DND-41 (cell line): ENCODE results near the gene IFIT1.
A peak's percentile ranks its signal among the peaks of the same experiment; 100 is the strongest.
"Not testable (repeated sequence)": the region's sequence is repeated elsewhere in the genome, so short reads cannot be mapped to it uniquely, and the experiment has no call there.

Source experiments
- ATAC-seq: fragments of 200-7000 bp; cut with Tn5 transposase; 3 replicates; pipeline ENCODE4 v1.9.1; 2021; ENCODE audit warnings: low read depth; ENCODE audit not compliant: insufficient read depth
- DNase-seq: peaks from one replicate; pipeline ENCODE4 v3.0.0-alpha.2; 2020
- H2AFZ ChIP-seq: 2 replicates; pipeline ENCODE4 v1.6.0; 2012; ENCODE audit warnings: low read depth, low read length
- H3K27ac ChIP-seq: 2 replicates; pipeline ENCODE4 v1.5.1; 2012; ENCODE audit warnings: low read length, inconsistent platforms
- H3K27me3 ChIP-seq: fragments of 200-600 bp; sonication (generic); 2 replicates; pipeline ENCODE4 v1.6.0; 2012; ENCODE audit warnings: low read length, mild to moderate bottlenecking, inconsistent platforms; ENCODE audit not compliant: insufficient read depth, poor library complexity
- H3K36me3 ChIP-seq: 2 replicates; pipeline ENCODE4 v1.5.1; 2012; ENCODE audit warnings: low read length, inconsistent platforms; ENCODE audit not compliant: insufficient read depth
- H3K4me1 ChIP-seq: 2 replicates; pipeline ENCODE4 v1.5.1; 2012; ENCODE audit warnings: mild to moderate bottlenecking, low read length; ENCODE audit not compliant: insufficient read depth
- H3K4me2 ChIP-seq: 2 replicates; pipeline ENCODE4 v1.6.0; 2012; ENCODE audit warnings: mild to moderate bottlenecking, moderate library complexity, low read length, inconsistent platforms; ENCODE audit not compliant: insufficient read depth
- H3K4me3 ChIP-seq, 2 experiments: fragments of 200-600 bp in 1 of 2; shearing (Covaris generic) in 1 of 2; 2 replicates each; pipeline ENCODE4 v1.5.1; 2012 to 2016; ENCODE audit warnings: inconsistent platforms in 2 of 2, low read length in 2 of 2, mild to moderate bottlenecking in 2 of 2, low read depth in 1 of 2, moderate library complexity in 1 of 2
- H3K79me2 ChIP-seq: 2 replicates; pipeline ENCODE4 v1.6.0; 2012; ENCODE audit warnings: low read length, inconsistent platforms; ENCODE audit not compliant: insufficient read depth
- H3K9ac ChIP-seq: 2 replicates; pipeline ENCODE4 v1.6.0; 2012; ENCODE audit warnings: low read depth, mild to moderate bottlenecking, inconsistent platforms, low read length, moderate library complexity
- H3K9me3 ChIP-seq: 2 replicates; pipeline ENCODE4 v1.5.1; 2012; ENCODE audit warnings: low read length, moderate library complexity, mild to moderate bottlenecking, inconsistent platforms; ENCODE audit not compliant: insufficient read depth, severe bottlenecking
- H4K20me1 ChIP-seq: 2 replicates; pipeline ENCODE4 v1.6.0; 2012; ENCODE audit warnings: low read length; ENCODE audit not compliant: insufficient read depth
- EZH2 ChIP-seq: IDR thresholded peaks from 3 replicates; pipeline ENCODE4 v1.6.1; 2012; ENCODE audit warnings: borderline replicate concordance, low read depth, mild to moderate bottlenecking, moderate library complexity, low read length, inconsistent platforms; ENCODE audit not compliant: severe bottlenecking
- TF ChIP-seq, protein P1 (sequence below): IDR thresholded peaks from 2 replicates; pipeline ENCODE4 v1.5.1; 2012; ENCODE audit warnings: borderline replicate concordance, low read length, moderate library complexity, mild to moderate bottlenecking; ENCODE audit not compliant: poor library complexity, severe bottlenecking; ENCODE audit errors: extremely low read depth

Gene IFIT1

DNA sequence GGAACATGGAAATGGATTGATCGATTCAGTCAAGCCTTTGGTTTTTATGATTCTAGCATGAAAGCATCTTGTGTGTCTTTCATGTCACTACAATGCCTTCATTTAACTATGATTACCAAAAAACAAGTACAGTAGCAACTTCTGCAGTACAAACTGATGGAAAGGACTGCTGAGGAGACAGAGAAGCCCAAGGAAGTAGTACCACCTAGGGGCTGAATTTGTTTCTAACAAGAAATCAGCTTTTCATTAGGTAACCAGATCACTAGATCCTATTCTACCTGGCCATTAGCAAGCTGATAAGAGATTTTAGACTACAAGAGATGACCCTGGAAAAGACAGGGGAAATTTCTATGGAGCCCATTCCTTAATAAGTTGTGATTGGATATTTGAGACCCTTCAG, 3.2 kb upstream of the IFIT1 start:
- TF ChIP-seq, protein P1, sequence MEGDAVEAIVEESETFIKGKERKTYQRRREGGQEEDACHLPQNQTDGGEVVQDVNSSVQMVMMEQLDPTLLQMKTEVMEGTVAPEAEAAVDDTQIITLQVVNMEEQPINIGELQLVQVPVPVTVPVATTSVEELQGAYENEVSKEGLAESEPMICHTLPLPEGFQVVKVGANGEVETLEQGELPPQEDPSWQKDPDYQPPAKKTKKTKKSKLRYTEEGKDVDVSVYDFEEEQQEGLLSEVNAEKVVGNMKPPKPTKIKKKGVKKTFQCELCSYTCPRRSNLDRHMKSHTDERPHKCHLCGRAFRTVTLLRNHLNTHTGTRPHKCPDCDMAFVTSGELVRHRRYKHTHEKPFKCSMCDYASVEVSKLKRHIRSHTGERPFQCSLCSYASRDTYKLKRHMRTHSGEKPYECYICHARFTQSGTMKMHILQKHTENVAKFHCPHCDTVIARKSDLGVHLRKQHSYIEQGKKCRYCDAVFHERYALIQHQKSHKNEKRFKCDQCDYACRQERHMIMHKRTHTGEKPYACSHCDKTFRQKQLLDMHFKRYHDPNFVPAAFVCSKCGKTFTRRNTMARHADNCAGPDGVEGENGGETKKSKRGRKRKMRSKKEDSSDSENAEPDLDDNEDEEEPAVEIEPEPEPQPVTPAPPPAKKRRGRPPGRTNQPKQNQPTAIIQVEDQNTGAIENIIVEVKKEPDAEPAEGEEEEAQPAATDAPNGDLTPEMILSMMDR: peak; percentile 47
- no peak for TF ChIP-seq EZH2
- ATAC-seq (no peak), DNase-seq (no peak)
- H3K4me1 ChIP-seq: peaks cover 19% of the 10 kb centered on the region
- no peak overlapping the region for H3K9ac ChIP-seq
- H3K79me2 ChIP-seq: no peaks in the 10 kb centered on the region
- H2AFZ ChIP-seq: no peak overlapping the region
- no peaks in the 10 kb centered on the region for H3K27me3 ChIP-seq
- H3K36me3 ChIP-seq: no peaks in the 10 kb centered on the region
- H3K9me3 ChIP-seq: no peaks in the 10 kb centered on the region
- no peak overlapping the region for H3K27ac ChIP-seq
- H3K4me2 ChIP-seq: no peak overlapping the region
- no peaks in the 10 kb centered on the region for H4K20me1 ChIP-seq
- no peak overlapping the region for H3K4me3 ChIP-seq

- Histone ChIP-seq H4K20me1 (no peaks in the 10 kb centered on the region), H3K36me3 (no peaks in the 10 kb centered on the region), H3K27ac (no peak overlapping the region), H3K79me2 (no peaks in the 10 kb centered on the region), H3K27me3 (no peaks in the 10 kb centered on the region), H3K9me3 (no peaks in the 10 kb centered on the region), H3K4me2 (no peak overlapping the region), H3K4me3 (no peak overlapping the region), H2AFZ (no peak overlapping the region), H3K9ac (no peak overlapping the region), H3K4me1 (peaks cover 19% of the 10 kb centered on the region)
- ATAC-seq (no peak), DNase-seq (no peak)
- no peak for TF ChIP-seq EZH2
- TF ChIP-seq, protein P1: no peak
Measured at GRCh38 chr10:89390476-89391225, 1.8 kb upstream of the IFIT1 start.

DNA sequence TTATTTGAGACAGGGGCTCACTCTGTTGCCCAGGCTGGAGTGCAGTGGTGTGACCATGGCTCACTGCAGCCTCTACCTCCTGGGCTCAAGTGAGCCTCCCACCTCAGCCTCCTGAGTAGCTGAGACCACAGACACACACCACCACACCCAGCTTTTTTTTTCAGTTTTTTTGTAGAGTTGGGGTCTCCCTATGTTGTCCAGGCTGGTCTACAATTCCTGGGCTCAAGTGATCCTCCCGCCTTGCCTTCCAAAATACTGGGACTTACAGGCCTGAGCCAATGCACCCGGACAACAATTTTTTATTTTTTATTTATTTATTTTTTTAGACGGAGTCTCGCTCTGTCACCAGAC, 1.2 kb upstream of the IFIT1 start:
- not testable (repeated sequence) for H3K9ac ChIP-seq, H3K4me2 ChIP-seq, H4K20me1 ChIP-seq, H2AFZ ChIP-seq, H3K27me3 ChIP-seq, H3K27ac ChIP-seq, H3K4me3 ChIP-seq, H3K36me3 ChIP-seq, H3K9me3 ChIP-seq, H3K79me2 ChIP-seq, DNase-seq, ATAC-seq
- peaks cover 19% of the 10 kb centered on the region for H3K4me1 ChIP-seq

GRCh38 chr10:89392974-89393373, 551 bp downstream of the IFIT1 start:
- Histone ChIP-seq H3K36me3 (no peaks in the 10 kb centered on the region), H3K9me3 (no peaks in the 10 kb centered on the region), H3K4me1 (peaks cover 19% of the 10 kb centered on the region), H4K20me1 (no peaks in the 10 kb centered on the region), H3K9ac (peak overlapping the region; percentile 57), H2AFZ (peak overlapping the region; percentile 72), H3K4me2 (peak overlapping the region; percentile 73), H3K27me3 (no peaks in the 10 kb centered on the region), H3K27ac (peak overlapping the region; percentile 91), H3K4me3 (peak overlapping the region; percentile 49 to 64; a peak in 3 of 4 replicates), H3K79me2 (no peaks in the 10 kb centered on the region)
- DNase-seq: peak; percentile 35
- ATAC-seq: peak; percentile 62
- TF ChIP-seq EZH2: no peak
- TF ChIP-seq, protein P1: no peak
